ENCODE data around the gene CADM3. TPM values are rescaled to one million over a fixed set of nuclear protein-coding genes. Genes with fewer than 3 reads are reported as not detected.

Gene CADM3
- total RNA-seq, 4 donors from 2014 or later: 56.1 to 99.2 (median 85.9) TPM

GRCh38 chr1:159181328-159182024 lies 10.1 kb downstream of the CADM3 start:
- 38 to 55% methylated on average over 4 of the region's 4 CpGs for WGBS, 2 donors
- H3K36me3 ChIP-seq: no peaks in the 10 kb centered on the region

GRCh38 chr1:159184201-159184600 lies 12.8 kb downstream of the CADM3 start:
- Histone ChIP-seq H3K27me3 (no peaks in the 10 kb centered on the region), H3K4me3 (no peak overlapping the region), H3K9me3 (no peaks in the 10 kb centered on the region), H3K36me3 (no peaks in the 10 kb centered on the region), H3K4me1 (peaks cover 0 to 18% (median 0%) of the 10 kb centered on the region in 4 donors), H3K27ac (no peak overlapping the region)
- TF ChIP-seq EP300 (IDR thresholded peaks at IDR 0.05) (no peak), CTCF (IDR thresholded peaks at IDR 0.05) (no peak), POLR2A (IDR thresholded peaks at IDR 0.05) (no peak)
- DNase-seq (ENCODE audit: low spot score in 2 of 2): no peak
- 63 to 71% methylated on average over 2 of the region's 2 CpGs for WGBS, 2 donors

More at GRCh38 chr1:159181328-159182024, 10.1 kb downstream of the CADM3 start:
- Histone ChIP-seq H3K27ac (no peak overlapping the region), H3K4me1 (no peaks in the 10 kb centered on the region), H3K27me3 (no peaks in the 10 kb centered on the region), H3K4me3 (no peak overlapping the region), H3K9me3 (no peaks in the 10 kb centered on the region)
- no peak for DNase-seq (ENCODE audit: low spot score in 2 of 2)
- TF ChIP-seq CTCF (IDR thresholded peaks at IDR 0.05) (no peak), POLR2A (IDR thresholded peaks at IDR 0.05) (no peak), EP300 (IDR thresholded peaks at IDR 0.05) (no peak)

GRCh38 chr1:159185121-159185520 lies 13.7 kb downstream of the CADM3 start:
- no peak for TF ChIP-seq CTCF (IDR thresholded peaks at IDR 0.05)
- TF ChIP-seq POLR2A (IDR thresholded peaks at IDR 0.05): no peak
- TF ChIP-seq EP300 (IDR thresholded peaks at IDR 0.05): no peak
- H3K4me3 ChIP-seq: no peak overlapping the region
- no peaks in the 10 kb centered on the region for H3K9me3 ChIP-seq
- no peak overlapping the region for H3K27ac ChIP-seq
- H3K27me3 ChIP-seq: no peaks in the 10 kb centered on the region
- no peak for DNase-seq (ENCODE audit: low spot score in 2 of 2)
- no peaks in the 10 kb centered on the region for H3K36me3 ChIP-seq
- H3K4me1 ChIP-seq: peaks cover 0 to 18% (median 0%) of the 10 kb centered on the region in 4 donors
- WGBS, 2 donors: 89% methylated on average over 5 of the region's 5 CpGs

GRCh38 chr1:159187033-159187432 lies 15.6 kb downstream of the CADM3 start:
- WGBS, 2 donors: 38 to 52% methylated on average over 3 of the region's 3 CpGs
- Histone ChIP-seq H3K4me3 (no peak overlapping the region), H3K9me3 (no peaks in the 10 kb centered on the region), H3K27ac (no peak overlapping the region), H3K36me3 (peaks cover 0 to 6% (median 0%) of the 10 kb centered on the region in 3 donors), H3K4me1 (peaks cover 0 to 18% (median 0%) of the 10 kb centered on the region in 4 donors), H3K27me3 (no peaks in the 10 kb centered on the region)
- no peak for DNase-seq (ENCODE audit: low spot score in 2 of 2)
- TF ChIP-seq POLR2A (IDR thresholded peaks at IDR 0.05): no peak
- no peak for TF ChIP-seq CTCF (IDR thresholded peaks at IDR 0.05)
- TF ChIP-seq EP300 (IDR thresholded peaks at IDR 0.05): no peak

- Histone ChIP-seq H3K9me3 (no peaks in the 10 kb centered on the region), H3K27me3 (no peaks in the 10 kb centered on the region), H3K36me3 (peaks cover 0 to 14% (median 0%) of the 10 kb centered on the region in 3 donors), H3K27ac (peak overlapping the region in 2 of 4 donors; percentile 7 to 11), H3K4me1 (peaks cover 0 to 18% (median 0%) of the 10 kb centered on the region in 4 donors), H3K4me3 (peak overlapping the region; percentile 6 to 47 (median 36))
- 32 to 37% methylated on average over 14 of the region's 14 CpGs for WGBS, 2 donors
- DNase-seq (ENCODE audit: low spot score in 2 of 2): no peak
- no peak for TF ChIP-seq POLR2A (IDR thresholded peaks at IDR 0.05)
- TF ChIP-seq EP300 (IDR thresholded peaks at IDR 0.05): no peak
- no peak for TF ChIP-seq CTCF (IDR thresholded peaks at IDR 0.05)
Observed at GRCh38 chr1:159187647-159188374, 16.4 kb downstream of the CADM3 start.

Measured in tibial nerve (tissue), 4 donors.